K562 (cell line): Measurements from ENCODE around the gene KAZN. TPM values are rescaled to one million over a fixed set of nuclear protein-coding genes. Genes with fewer than 3 reads are reported as not detected.

Experiments
- ATAC-seq: fragments of 200-7000 bp; cut with Tn5 transposase; 3 replicates; pipeline ENCODE4 v1.9.1; 2020; ENCODE audit warnings: moderate library complexity
- BruUV-seq: library from RNA; stranded (reverse); fragments of 400-500 nt; replicated peaks from 2 replicates; lab custom pipeline; 2021; lab: Mats Ljungman, UMichigan
- CTCF ChIA-PET: fragments of 300-600 bp; formaldehyde crosslinking; extraction: SDS; loops from one replicate; lab custom pipeline; 2021; ENCODE audit warnings: low intra/inter-chr PET ratio; lab: Yijun Ruan, JAX
- POLR2A ChIA-PET: fragments of 300-600, 350-650 bp; sonication (Branson Sonifier 250); formaldehyde crosslinking; extraction: SDS; loops from one replicate; lab custom pipeline; 2021; ENCODE audit warnings: antibody characterized with exemption, inconsistent platforms; lab: Yijun Ruan, JAX
- DNase-seq, 4 experiments: peaks; one replicate each; pipeline versions ENCODE4 v3.0.0 to v3.0.0-alpha.2; 2011 to 2018; ENCODE audit warnings: low spot score in 3 of 4, mixed read lengths in 3 of 4; ENCODE audit errors: extremely low read depth in 1 of 4
- FAIRE-seq: peaks from 2 replicates; lab custom pipeline; 2011; peaks lifted over from hg19 to GRCh38; lab: Jason Lieb, UNC
- H2AFZ ChIP-seq: 2 replicates; pipeline ENCODE4 v1.6.0; 2011; ENCODE audit warnings: low read depth, low read length, control low read depth, inconsistent platforms
- H3K27ac ChIP-seq: fragments of 200-600 bp; 3 replicates; pipeline ENCODE4 v1.8.0; 2011; ENCODE audit warnings: low read depth, mild to moderate bottlenecking, control low read depth, inconsistent platforms, low read length, moderate library complexity, mixed read lengths; ENCODE audit errors: extremely low read depth
- H3K27me3 ChIP-seq, 2 experiments: fragments of 300-600 bp in 1 of 2; 2 replicates in 1 of 2; 3 replicates in 1 of 2; pipeline versions ENCODE4 v1.6.0 to v1.8.0; 2011; ENCODE audit warnings: inconsistent platforms in 2 of 2, low read length in 2 of 2, mild to moderate bottlenecking in 1 of 2, mixed read lengths in 1 of 2, moderate library complexity in 1 of 2; ENCODE audit not compliant: control insufficient read depth in 2 of 2, insufficient read depth in 2 of 2
- H3K36me3 ChIP-seq: fragments of 300-600 bp; 3 replicates; pipeline ENCODE4 v1.8.0; 2011; ENCODE audit warnings: mild to moderate bottlenecking, low read length, inconsistent platforms; ENCODE audit not compliant: control insufficient read depth, insufficient read depth
- H3K4me1 ChIP-seq, 2 experiments: fragments of 200-600 bp in 1 of 2; replicated peaks in 1 of 2; 2 replicates in 1 of 2; 3 replicates in 1 of 2; pipeline versions ENCODE4 v1.5.1 to v1.8.0; 2011; ENCODE audit warnings: inconsistent platforms in 2 of 2, low read length in 2 of 2, mild to moderate bottlenecking in 1 of 2, mixed read lengths in 1 of 2, moderate library complexity in 1 of 2; ENCODE audit not compliant: control insufficient read depth in 2 of 2, insufficient read depth in 2 of 2
- H3K4me2 ChIP-seq: 2 replicates; pipeline ENCODE4 v1.6.1; 2011; ENCODE audit warnings: low read length, control low read depth, inconsistent platforms, mixed read lengths; ENCODE audit not compliant: insufficient read depth
- H3K4me3 ChIP-seq: fragments of 200-600 bp; sonication (generic), shearing (Covaris generic); 2 replicates; pipeline ENCODE4 v1.5.1; 2016; ENCODE audit warnings: control low read depth, inconsistent platforms
- H3K79me2 ChIP-seq: fragments of 200-600 bp; 3 replicates; pipeline ENCODE4 v1.8.0; 2011; ENCODE audit warnings: low read length, inconsistent platforms; ENCODE audit not compliant: control insufficient read depth, insufficient read depth
- H3K9ac ChIP-seq, 2 experiments: 2 replicates each; pipeline versions ENCODE4 v1.6.0 to v1.6.1; 2011; ENCODE audit warnings: low read depth in 2 of 2, low read length in 2 of 2, control low read depth in 1 of 2, inconsistent platforms in 1 of 2, mild to moderate bottlenecking in 1 of 2, mixed read lengths in 1 of 2; ENCODE audit not compliant: insufficient read depth in 1 of 2
- H3K9me1 ChIP-seq: one replicate; pipeline ENCODE4 v1.6.0; 2011; ENCODE audit warnings: inconsistent platforms, mild to moderate bottlenecking, low read length, moderate library complexity; ENCODE audit not compliant: control insufficient read depth, insufficient read depth
- H3K9me3 ChIP-seq: replicated peaks from 2 replicates; pipeline ENCODE4 v1.5.1; 2011; ENCODE audit warnings: low read depth, low read length, inconsistent platforms; ENCODE audit not compliant: control insufficient read depth, insufficient read depth
- H4K20me1 ChIP-seq: replicated peaks from 2 replicates; pipeline ENCODE4 v1.6.1; 2011; ENCODE audit warnings: low read length, inconsistent platforms, mixed read lengths; ENCODE audit not compliant: control insufficient read depth, insufficient read depth
- ATF1 ChIP-seq, 2 experiments: fragments of 450-650 bp in 1 of 2; IDR thresholded peaks; 2 replicates each; pipeline ENCODE4 v1.6.1; 2016; ENCODE audit warnings: missing compliant biosample characterization in 1 of 2, missing genetic modification characterization in 1 of 2
- BMI1 ChIP-seq: fragments of 150-350 bp; IDR thresholded peaks from 2 replicates; pipeline ENCODE4 v1.6.1; 2014; ENCODE audit warnings: low read length
- ESRRB ChIP-seq: fragments of 250-450 bp; sonication (Bioruptor Pico); IDR thresholded peaks from 2 replicates; pipeline ENCODE4 v1.5.0; 2020; ENCODE audit warnings: mild to moderate bottlenecking, moderate library complexity, borderline replicate concordance
- FIP1L1 ChIP-seq: fragments of 200-400 bp; formaldehyde crosslinking; IDR thresholded peaks from 2 replicates; pipeline ENCODE4 v1.6.1; 2018; ENCODE audit warnings: mild to moderate bottlenecking, low read depth, low read length; ENCODE audit not compliant: poor library complexity, severe bottlenecking
- JUNB ChIP-seq: fragments of 450-650 bp; formaldehyde crosslinking; conservative IDR thresholded peaks from 2 replicates; pipeline ENCODE4 v1.4.0; 2020; ENCODE audit warnings: mild to moderate bottlenecking
- NFE2L1 ChIP-seq: fragments of 450-650 bp; IDR thresholded peaks from 2 replicates; pipeline ENCODE4 v1.6.1; 2016; ENCODE audit warnings: missing genetic modification characterization, low read depth, mild to moderate bottlenecking, missing compliant biosample characterization, moderate library complexity, borderline replicate concordance
- TCF7 ChIP-seq: sonication (generic); IDR thresholded peaks from 2 replicates; pipeline ENCODE4 v1.6.1; 2016; ENCODE audit warnings: antibody characterized with exemption, borderline replicate concordance
- WGBS: fragments of 100-300 bp; shearing (Covaris generic); methylation state at CpG from one replicate; pipeline ENCODE4 v1.1.6; 2016; ENCODE audit warnings: low coverage, mixed read lengths; ENCODE audit not compliant: insufficient coverage; ENCODE audit errors: missing lambda C conversion rate; 5-methylcytosine and 5-hydroxymethylcytosine counted together
- in situ Hi-C: fragments of 300-500 bp; cut with MboI; formaldehyde crosslinking; loops from 4 replicates; pipeline ENCODE4 v1.15.0; 2018; ENCODE audit warnings: inconsistent platforms, mixed read lengths
- intact Hi-C: fragments of 100-400 bp; cut with micrococcal nuclease; formaldehyde crosslinking; loops from 2 replicates; pipeline ENCODE4 v1.14.2; 2022
- polyA plus RNA-seq, 8 experiments: library from polyadenylated mRNA; depleted of rRNA in 4 of 8; stranded (reverse) in 5 of 8; unstranded in 3 of 8; fragments of >200 nt; fragmentation: Nextera tagmentation in 2 of 8; fragmentation: Illumina TruSeq in 1 of 8; extraction: Ambion mirVana in 2 of 8; extraction: Trizol in 1 of 8; gene quantifications; 2 replicates each; pipeline versions ENCODE4 v1.2.1 to v1.2.3, GENCODE V29; 2011 to 2014; ENCODE audit warnings: inconsistent platforms in 1 of 8, missing spikeins in 1 of 8
- total RNA-seq, 7 experiments: library from RNA; depleted of rRNA in 6 of 7; stranded (reverse); fragments of >200 nt in 6 of 7; fragmentation: Illumina TruSeq in 2 of 7; extraction: Trizol in 2 of 7; gene quantifications; 2 replicates each; pipeline versions ENCODE4 v1.2.1 to v1.2.3, GENCODE V29; 2011 to 2021; ENCODE audit warnings: low replicate concordance in 1 of 7
- TF ChIP-seq, protein P1 (sequence below), 2 experiments: IDR thresholded peaks; 2 replicates each; pipeline ENCODE4 v1.6.1; 2012; ENCODE audit warnings: improper control_type of control experiment in 2 of 2, low read depth in 2 of 2, low read length in 2 of 2, borderline replicate concordance in 1 of 2
- TF ChIP-seq, protein P2 (sequence below): fragments of 450-650 bp; IDR thresholded peaks from 2 replicates; pipeline ENCODE4 v1.6.1; 2016; ENCODE audit warnings: missing biosample characterization, missing genetic modification characterization
- TF ChIP-seq, protein P3 (sequence below): fragments of 250-450 bp; sonication (Bioruptor Pico); IDR thresholded peaks from 2 replicates; pipeline ENCODE4 v1.5.1; 2021; ENCODE audit warnings: mild to moderate bottlenecking

KAZN gene
- total and polyA plus RNA-seq, 9 of the 15 experiments (the other 6 are each of a cell fraction or from before 2014, with no cell fraction given) = 2.1 to 21.6 (median 5.4) TPM

DNA sequence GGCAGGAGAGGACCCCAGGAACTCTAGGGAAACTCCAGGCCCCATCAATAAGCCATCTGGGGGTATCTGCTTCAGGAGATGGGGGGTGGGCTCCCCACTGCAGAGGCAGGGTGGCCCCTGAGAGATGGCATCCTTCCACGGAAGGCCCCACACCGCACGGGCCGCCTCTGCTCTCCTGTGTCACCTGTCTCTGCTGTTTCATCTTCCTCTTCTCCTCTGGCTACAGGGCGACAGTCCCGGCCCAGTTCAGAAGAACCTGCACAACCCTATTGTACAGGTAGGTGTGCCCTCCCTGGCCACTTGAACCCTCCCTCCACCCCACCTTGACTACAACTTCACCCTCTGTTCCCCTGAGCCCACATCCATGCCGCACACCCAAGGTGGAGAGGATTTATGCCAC, 464.9 kb downstream of the KAZN start:
- peaks cover 3% of the 10 kb centered on the region for H3K9me3 ChIP-seq
- no peak overlapping the region for H3K27ac ChIP-seq
- ChIA-PET CTCF (no interaction called here), POLR2A (interaction anchor here (0.6 kb wide), 1 partner anchor 283 kb away, joined by 3 read pairs; no protein-coding TSS in a partner anchor)
- WGBS = 95% methylated on average over 5 of the region's 7 CpGs
- no peak overlapping the region for H3K9ac ChIP-seq
- peaks cover 28% of the 10 kb centered on the region; the same call in 1 of the 3 replicates for H3K36me3 ChIP-seq
- no peaks in the 10 kb centered on the region for H4K20me1 ChIP-seq
- H3K9me1 ChIP-seq = no peaks in the 10 kb centered on the region
- H3K27me3 ChIP-seq = no peaks in the 10 kb centered on the region
- H3K4me2 ChIP-seq = no peak overlapping the region
- in situ Hi-C loops = no loop called here
- FAIRE-seq (no peak), ATAC-seq (no peak), DNase-seq (no peak)
- H3K4me3 ChIP-seq = no peak overlapping the region
- TF ChIP-seq, protein P1, sequence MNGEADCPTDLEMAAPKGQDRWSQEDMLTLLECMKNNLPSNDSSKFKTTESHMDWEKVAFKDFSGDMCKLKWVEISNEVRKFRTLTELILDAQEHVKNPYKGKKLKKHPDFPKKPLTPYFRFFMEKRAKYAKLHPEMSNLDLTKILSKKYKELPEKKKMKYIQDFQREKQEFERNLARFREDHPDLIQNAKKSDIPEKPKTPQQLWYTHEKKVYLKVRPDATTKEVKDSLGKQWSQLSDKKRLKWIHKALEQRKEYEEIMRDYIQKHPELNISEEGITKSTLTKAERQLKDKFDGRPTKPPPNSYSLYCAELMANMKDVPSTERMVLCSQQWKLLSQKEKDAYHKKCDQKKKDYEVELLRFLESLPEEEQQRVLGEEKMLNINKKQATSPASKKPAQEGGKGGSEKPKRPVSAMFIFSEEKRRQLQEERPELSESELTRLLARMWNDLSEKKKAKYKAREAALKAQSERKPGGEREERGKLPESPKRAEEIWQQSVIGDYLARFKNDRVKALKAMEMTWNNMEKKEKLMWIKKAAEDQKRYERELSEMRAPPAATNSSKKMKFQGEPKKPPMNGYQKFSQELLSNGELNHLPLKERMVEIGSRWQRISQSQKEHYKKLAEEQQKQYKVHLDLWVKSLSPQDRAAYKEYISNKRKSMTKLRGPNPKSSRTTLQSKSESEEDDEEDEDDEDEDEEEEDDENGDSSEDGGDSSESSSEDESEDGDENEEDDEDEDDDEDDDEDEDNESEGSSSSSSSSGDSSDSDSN (IDR thresholded peaks at IDR 0.05; ENCODE audit: borderline replicate concordance in 1 of 2, low read depth in 2 of 2, low read length in 2 of 2) = no peak
- TF ChIP-seq BMI1 = no peak
- no peak for TF ChIP-seq NFE2L1
- TF ChIP-seq, protein P2, sequence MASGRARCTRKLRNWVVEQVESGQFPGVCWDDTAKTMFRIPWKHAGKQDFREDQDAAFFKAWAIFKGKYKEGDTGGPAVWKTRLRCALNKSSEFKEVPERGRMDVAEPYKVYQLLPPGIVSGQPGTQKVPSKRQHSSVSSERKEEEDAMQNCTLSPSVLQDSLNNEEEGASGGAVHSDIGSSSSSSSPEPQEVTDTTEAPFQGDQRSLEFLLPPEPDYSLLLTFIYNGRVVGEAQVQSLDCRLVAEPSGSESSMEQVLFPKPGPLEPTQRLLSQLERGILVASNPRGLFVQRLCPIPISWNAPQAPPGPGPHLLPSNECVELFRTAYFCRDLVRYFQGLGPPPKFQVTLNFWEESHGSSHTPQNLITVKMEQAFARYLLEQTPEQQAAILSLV (tag) = no peak
- no peak for TF ChIP-seq ATF1 (CRISPR knock-in tag; IDR thresholded peaks at IDR 0.05)
- TF ChIP-seq ATF1 (tag; IDR thresholded peaks at IDR 0.05) = no peak
- TF ChIP-seq ESRRB (CRISPR knock-in tag) = no peak
- TF ChIP-seq FIP1L1 = no peak
- TF ChIP-seq, protein P3, sequence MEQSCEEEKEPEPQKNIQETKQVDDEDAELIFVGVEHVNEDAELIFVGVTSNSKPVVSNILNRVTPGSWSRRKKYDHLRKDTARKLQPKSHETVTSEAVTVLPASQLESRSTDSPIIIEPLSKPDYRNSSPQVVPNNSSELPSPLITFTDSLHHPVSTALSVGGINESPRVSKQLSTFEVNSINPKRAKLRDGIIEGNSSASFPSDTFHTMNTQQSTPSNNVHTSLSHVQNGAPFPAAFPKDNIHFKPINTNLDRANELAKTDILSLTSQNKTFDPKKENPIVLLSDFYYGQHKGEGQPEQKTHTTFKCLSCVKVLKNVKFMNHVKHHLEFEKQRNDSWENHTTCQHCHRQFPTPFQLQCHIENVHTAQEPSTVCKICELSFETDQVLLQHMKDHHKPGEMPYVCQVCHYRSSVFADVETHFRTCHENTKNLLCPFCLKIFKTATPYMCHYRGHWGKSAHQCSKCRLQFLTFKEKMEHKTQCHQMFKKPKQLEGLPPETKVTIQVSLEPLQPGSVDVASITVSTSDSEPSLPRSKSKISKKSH (CRISPR knock-in tag) = no peak
- no peak for TF ChIP-seq JUNB (CRISPR knock-in tag)
- no peak for TF ChIP-seq TCF7
- intact Hi-C loops = no loop called here
- no peak overlapping the region for H2AFZ ChIP-seq
- no TSS peak for BruUV-seq
- H3K4me1 ChIP-seq = no peaks in the 10 kb centered on the region
- H3K79me2 ChIP-seq = no peaks in the 10 kb centered on the region
